IPS-11a (cell line): ENCODE results near the gene PCDHB16.
"Not testable (repeated sequence)": the region's sequence is repeated elsewhere in the genome, so short reads cannot be mapped to it uniquely, and the experiment has no call there.

Experiments used
- H3K4me3 ChIP-seq: one replicate; pipeline ENCODE4 v1.5.1; 2013; ENCODE audit warnings: low read depth, low read length, control low read depth

PCDHB16 gene

GRCh38 chr5:141182248-141182647 is at the start of gene PCDHB16:
TSS of gene PCDHB16 (plus strand) at chr5:141182387. CDS start at chr5:141182560, 173 bp downstream.
- peak within 1 kb of the TSS; percentile 2 for H3K4me3 ChIP-seq

GRCh38 chr5:141135030-141135717 is 47.0 kb upstream of the PCDHB16 start, which contains the start of gene PCDHB5:
TSS of gene PCDHB5 (plus strand) at chr5:141135206. CDS start at chr5:141135435, 229 bp downstream.
- peak within 1 kb of the TSS; percentile 57 for H3K4me3 ChIP-seq

GRCh38 chr5:141135718-141136266 is 46.4 kb upstream of the PCDHB16 start:
- peak overlapping the region; percentile 57 for H3K4me3 ChIP-seq

GRCh38 chr5:141137346-141137745 is 44.8 kb upstream of the PCDHB16 start:
- H3K4me3 ChIP-seq, result not testable (repeated sequence)

GRCh38 chr5:141149812-141150211 is 32.4 kb upstream of the PCDHB16 start, which contains the start of gene PCDHB6:
TSS of gene PCDHB6 (plus strand) at chr5:141150057. CDS start at chr5:141150258, 201 bp downstream.
- H3K4me3 ChIP-seq, result no peak within 1 kb of the TSS

- H3K4me3 ChIP-seq, result no peak overlapping the region
Observed at GRCh38 chr5:141150224-141150992, 31.8 kb upstream of the PCDHB16 start.

- no peak overlapping the region for H3K4me3 ChIP-seq
Observed at GRCh38 chr5:141150993-141151325, 31.2 kb upstream of the PCDHB16 start.

- H3K4me3 ChIP-seq, result not testable (repeated sequence)
Observed at GRCh38 chr5:141151632-141152031, 30.6 kb upstream of the PCDHB16 start.

- H3K4me3 ChIP-seq, result not testable (repeated sequence)
Observed at GRCh38 chr5:141152096-141152495, 30.1 kb upstream of the PCDHB16 start.

- peak overlapping the region; percentile 36 for H3K4me3 ChIP-seq
Observed at GRCh38 chr5:141155540-141156374, 26.4 kb upstream of the PCDHB16 start.

- not testable (repeated sequence) for H3K4me3 ChIP-seq
Observed at GRCh38 chr5:141157356-141157755, 24.8 kb upstream of the PCDHB16 start.

GRCh38 chr5:141157901-141158300 is 24.3 kb upstream of the PCDHB16 start:
- H3K4me3 ChIP-seq, result not testable (repeated sequence)

GRCh38 chr5:141172381-141173204 is 9.6 kb upstream of the PCDHB16 start, which contains the start of gene PCDHB7:
TSS of gene PCDHB7 (plus strand) at chr5:141172644. CDS start at chr5:141172836, 192 bp downstream.
- H3K4me3 ChIP-seq, result no peak within 1 kb of the TSS

GRCh38 chr5:141174291-141175104 is 7.7 kb upstream of the PCDHB16 start:
- H3K4me3 ChIP-seq, result not testable (repeated sequence)

- no peak overlapping the region for H3K4me3 ChIP-seq
Observed at GRCh38 chr5:141175933-141176332, 6.3 kb upstream of the PCDHB16 start.

GRCh38 chr5:141177577-141178191 is 4.5 kb upstream of the PCDHB16 start, which contains the start of gene PCDHB8:
TSS of gene PCDHB8 (plus strand) at chr5:141177790. CDS start at chr5:141178035, 245 bp downstream.
- H3K4me3 ChIP-seq, result not testable (repeated sequence)

GRCh38 chr5:141179371-141179770 is 2.8 kb upstream of the PCDHB16 start:
- not testable (repeated sequence) for H3K4me3 ChIP-seq

GRCh38 chr5:141179876-141180275 is 2.3 kb upstream of the PCDHB16 start:
- H3K4me3 ChIP-seq, result not testable (repeated sequence)

- no peak overlapping the region for H3K4me3 ChIP-seq
Observed at GRCh38 chr5:141180313-141180712, 1.9 kb upstream of the PCDHB16 start.
